Measurements from ENCODE around the gene RASSF1. TPM values are rescaled to one million over a fixed set of nuclear protein-coding genes. Genes with fewer than 3 reads are reported as not detected.

RASSF1 gene
- polyA plus RNA-seq, 1 donor from 2014 or later = 51.4 TPM

GRCh38 chr3:50323092-50323600 is 17.5 kb downstream of the RASSF1 start:
- H3K4me2 ChIP-seq (ENCODE audit: low read length) = no peak overlapping the region
- H3K79me2 ChIP-seq (replicated peaks; ENCODE audit: insufficient read depth, low read length) = peaks cover 35% of the 10 kb centered on the region
- H2AFZ ChIP-seq (ENCODE audit: low read depth, low read length) = no peak overlapping the region
- H3K27me3 ChIP-seq (ENCODE audit: insufficient read depth, low read depth, low read length) = no peaks in the 10 kb centered on the region
- no peak overlapping the region for H3K9ac ChIP-seq (ENCODE audit: low read length)
- H3K4me3 ChIP-seq (ENCODE audit: low read length) = no peak overlapping the region
- no peaks in the 10 kb centered on the region for H3F3A ChIP-seq (ENCODE audit: insufficient read depth, low read length, poor library complexity, severe bottlenecking)
- H3K9me2 ChIP-seq (ENCODE audit: insufficient read depth, low read length) = no peaks in the 10 kb centered on the region
- no peaks in the 10 kb centered on the region for H4K20me1 ChIP-seq (ENCODE audit: insufficient read depth)
- H3K9me3 ChIP-seq (ENCODE audit: low read length) = no peaks in the 10 kb centered on the region
- TF ChIP-seq MXI1 (conservative IDR thresholded peaks at IDR 0.05; ENCODE audit: poor library complexity, severe bottlenecking) (no peak), SMC3 (conservative IDR thresholded peaks at IDR 0.05; ENCODE audit: poor library complexity) (no peak), EZH2 (IDR thresholded peaks at IDR 0.05; ENCODE audit: borderline replicate concordance, insufficient read depth, low read length, poor library complexity, severe bottlenecking) (no peak), REST (IDR thresholded peaks at IDR 0.05; ENCODE audit: borderline replicate concordance) (no peak), CTCF (IDR thresholded peaks at IDR 0.05; ENCODE audit: poor library complexity, severe bottlenecking) (no peak)
- H3K27ac ChIP-seq (ENCODE audit: low read length) = no peak overlapping the region
- H3K36me3 ChIP-seq (ENCODE audit: insufficient read depth, low read length) = no peaks in the 10 kb centered on the region

GRCh38 chr3:50322386-50323091 is 18.1 kb downstream of the RASSF1 start, which contains the start of gene HYAL2:
Gene HYAL2, minus strand, starts transcription at chr3:50322745. Its CDS starts 2,256 bp downstream, at chr3:50320489.
- Histone ChIP-seq H3K4me3 (ENCODE audit: low read length) (peak within 1 kb of the TSS; percentile 93), H3K9me3 (ENCODE audit: low read length) (no peaks in the 10 kb centered on the region), H3F3A (ENCODE audit: insufficient read depth, low read length, poor library complexity, severe bottlenecking) (no peaks in the 10 kb centered on the region), H4K20me1 (ENCODE audit: insufficient read depth) (no peaks in the 10 kb centered on the region), H3K27me3 (ENCODE audit: insufficient read depth, low read depth, low read length) (no peaks in the 10 kb centered on the region), H3K9me2 (ENCODE audit: insufficient read depth, low read length) (no peaks in the 10 kb centered on the region), H3K9ac (ENCODE audit: low read length) (peak within 1 kb of the TSS; percentile 96), H3K36me3 (ENCODE audit: insufficient read depth, low read length) (no peaks in the 10 kb centered on the region), H3K27ac (ENCODE audit: low read length) (peak within 1 kb of the TSS; percentile 94), H3K79me2 (replicated peaks; ENCODE audit: insufficient read depth, low read length) (peaks cover 30% of the 10 kb centered on the region), H3K4me2 (ENCODE audit: low read length) (no peak within 1 kb of the TSS), H2AFZ (ENCODE audit: low read depth, low read length) (peak within 1 kb of the TSS; percentile 85)
- no peak for TF ChIP-seq SMC3 (conservative IDR thresholded peaks at IDR 0.05; ENCODE audit: poor library complexity)
- no peak for TF ChIP-seq POLR2AphosphoS5 (IDR thresholded peaks at IDR 0.05)
- no peak for TF ChIP-seq EZH2 (IDR thresholded peaks at IDR 0.05; ENCODE audit: borderline replicate concordance, insufficient read depth, low read length, poor library complexity, severe bottlenecking)
- TF ChIP-seq EP300 (conservative IDR thresholded peaks at IDR 0.05; ENCODE audit: poor library complexity, severe bottlenecking) = no peak
- TF ChIP-seq TAF1 (IDR thresholded peaks at IDR 0.05; ENCODE audit: low read depth) = no peak
- no peak for TF ChIP-seq REST (IDR thresholded peaks at IDR 0.05; ENCODE audit: borderline replicate concordance)
- no peak for TF ChIP-seq RAD21 (conservative IDR thresholded peaks at IDR 0.05)
- TF ChIP-seq MXI1 (conservative IDR thresholded peaks at IDR 0.05; ENCODE audit: poor library complexity, severe bottlenecking) = no peak
- no peak for TF ChIP-seq CTCF (IDR thresholded peaks at IDR 0.05; ENCODE audit: poor library complexity, severe bottlenecking)
